ENCODE measurements around the gene NOVA2.

Gene NOVA2

DNA sequence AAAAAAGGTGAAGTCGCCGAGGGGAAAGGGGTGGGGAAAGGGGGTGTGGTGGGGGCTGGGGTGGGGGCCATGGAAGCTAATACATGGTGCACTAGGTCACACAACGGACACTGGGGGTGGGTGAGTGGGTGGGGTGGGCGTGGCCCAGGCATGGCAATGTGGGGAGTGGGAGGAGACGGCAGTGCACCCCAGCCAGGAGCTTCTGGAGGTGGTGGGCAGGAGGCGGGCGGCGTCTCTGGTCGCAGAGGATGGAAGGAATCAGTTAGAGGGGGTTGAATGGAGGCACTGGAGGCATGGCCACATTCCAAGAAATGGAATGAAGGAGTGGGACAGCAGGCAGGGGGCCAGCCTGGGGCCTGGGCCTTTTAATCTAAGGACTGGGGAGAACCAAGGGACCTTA lies 39.9 kb downstream of the NOVA2 start:
- ATAC-seq, result no peak
- TF ChIP-seq OSR1 (CRISPR knock-in tag; IDR thresholded peaks at IDR 0.05) (no peak), TCF4 (CRISPR knock-in tag; IDR thresholded peaks at IDR 0.05; ENCODE audit: borderline replicate concordance) (no peak), SNAI2 (CRISPR knock-in tag; IDR thresholded peaks at IDR 0.05) (no peak), RARB (CRISPR knock-in tag; IDR thresholded peaks at IDR 0.05) (no peak), ZNF565 (CRISPR knock-in tag; conservative IDR thresholded peaks at IDR 0.05; ENCODE audit: low read depth) (no peak), BACH2 (CRISPR knock-in tag; IDR thresholded peaks at IDR 0.05; ENCODE audit: borderline replicate concordance) (no peak)
- TF ChIP-seq, protein P1, sequence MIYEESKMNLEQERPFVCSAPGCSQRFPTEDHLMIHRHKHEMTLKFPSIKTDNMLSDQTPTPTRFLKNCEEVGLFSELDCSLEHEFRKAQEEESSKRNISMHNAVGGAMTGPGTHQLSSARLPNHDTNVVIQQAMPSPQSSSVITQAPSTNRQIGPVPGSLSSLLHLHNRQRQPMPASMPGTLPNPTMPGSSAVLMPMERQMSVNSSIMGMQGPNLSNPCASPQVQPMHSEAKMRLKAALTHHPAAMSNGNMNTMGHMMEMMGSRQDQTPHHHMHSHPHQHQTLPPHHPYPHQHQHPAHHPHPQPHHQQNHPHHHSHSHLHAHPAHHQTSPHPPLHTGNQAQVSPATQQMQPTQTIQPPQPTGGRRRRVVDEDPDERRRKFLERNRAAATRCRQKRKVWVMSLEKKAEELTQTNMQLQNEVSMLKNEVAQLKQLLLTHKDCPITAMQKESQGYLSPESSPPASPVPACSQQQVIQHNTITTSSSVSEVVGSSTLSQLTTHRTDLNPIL (CRISPR knock-in tag; IDR thresholded peaks at IDR 0.05; ENCODE audit: low read depth), result no peak

DNA sequence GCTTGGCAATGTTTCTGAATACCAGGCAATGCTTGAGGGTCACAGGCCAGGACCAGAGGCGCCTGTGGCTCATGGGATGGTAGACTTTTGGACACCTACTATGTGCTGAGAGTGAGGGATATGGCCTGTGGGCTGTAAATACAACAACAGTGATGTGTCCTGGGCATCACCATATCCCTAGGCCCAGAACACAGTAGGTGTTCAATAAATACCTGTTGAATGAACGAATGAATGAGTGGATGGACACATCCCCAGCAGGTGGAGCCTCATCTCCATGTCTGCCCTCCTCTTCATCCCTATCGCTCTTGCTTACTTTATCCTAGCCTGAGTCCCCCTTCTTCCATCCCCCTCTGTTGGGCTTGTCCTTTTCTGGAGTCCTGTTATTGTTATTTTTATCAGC lies 42.6 kb downstream of the NOVA2 start:
- TF ChIP-seq, protein P2, sequence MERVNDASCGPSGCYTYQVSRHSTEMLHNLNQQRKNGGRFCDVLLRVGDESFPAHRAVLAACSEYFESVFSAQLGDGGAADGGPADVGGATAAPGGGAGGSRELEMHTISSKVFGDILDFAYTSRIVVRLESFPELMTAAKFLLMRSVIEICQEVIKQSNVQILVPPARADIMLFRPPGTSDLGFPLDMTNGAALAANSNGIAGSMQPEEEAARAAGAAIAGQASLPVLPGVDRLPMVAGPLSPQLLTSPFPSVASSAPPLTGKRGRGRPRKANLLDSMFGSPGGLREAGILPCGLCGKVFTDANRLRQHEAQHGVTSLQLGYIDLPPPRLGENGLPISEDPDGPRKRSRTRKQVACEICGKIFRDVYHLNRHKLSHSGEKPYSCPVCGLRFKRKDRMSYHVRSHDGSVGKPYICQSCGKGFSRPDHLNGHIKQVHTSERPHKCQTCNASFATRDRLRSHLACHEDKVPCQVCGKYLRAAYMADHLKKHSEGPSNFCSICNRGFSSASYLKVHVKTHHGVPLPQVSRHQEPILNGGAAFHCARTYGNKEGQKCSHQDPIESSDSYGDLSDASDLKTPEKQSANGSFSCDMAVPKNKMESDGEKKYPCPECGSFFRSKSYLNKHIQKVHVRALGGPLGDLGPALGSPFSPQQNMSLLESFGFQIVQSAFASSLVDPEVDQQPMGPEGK (CRISPR knock-in tag; IDR thresholded peaks at IDR 0.05; ENCODE audit: borderline replicate concordance), result no peak
- TF ChIP-seq ZFP30 (CRISPR knock-in tag; IDR thresholded peaks at IDR 0.05), result no peak
- TF ChIP-seq, protein P3, sequence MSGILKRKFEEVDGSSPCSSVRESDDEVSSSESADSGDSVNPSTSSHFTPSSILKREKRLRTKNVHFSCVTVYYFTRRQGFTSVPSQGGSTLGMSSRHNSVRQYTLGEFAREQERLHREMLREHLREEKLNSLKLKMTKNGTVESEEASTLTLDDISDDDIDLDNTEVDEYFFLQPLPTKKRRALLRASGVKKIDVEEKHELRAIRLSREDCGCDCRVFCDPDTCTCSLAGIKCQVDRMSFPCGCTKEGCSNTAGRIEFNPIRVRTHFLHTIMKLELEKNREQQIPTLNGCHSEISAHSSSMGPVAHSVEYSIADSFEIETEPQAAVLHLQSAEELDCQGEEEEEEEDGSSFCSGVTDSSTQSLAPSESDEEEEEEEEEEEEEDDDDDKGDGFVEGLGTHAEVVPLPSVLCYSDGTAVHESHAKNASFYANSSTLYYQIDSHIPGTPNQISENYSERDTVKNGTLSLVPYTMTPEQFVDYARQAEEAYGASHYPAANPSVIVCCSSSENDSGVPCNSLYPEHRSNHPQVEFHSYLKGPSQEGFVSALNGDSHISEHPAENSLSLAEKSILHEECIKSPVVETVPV (CRISPR knock-in tag; IDR thresholded peaks at IDR 0.05), result no peak
- TF ChIP-seq TOX (CRISPR knock-in tag; IDR thresholded peaks at IDR 0.05; ENCODE audit: borderline replicate concordance), result no peak
- no peak for TF ChIP-seq RARB (CRISPR knock-in tag; IDR thresholded peaks at IDR 0.05)
- TF ChIP-seq, protein P4, sequence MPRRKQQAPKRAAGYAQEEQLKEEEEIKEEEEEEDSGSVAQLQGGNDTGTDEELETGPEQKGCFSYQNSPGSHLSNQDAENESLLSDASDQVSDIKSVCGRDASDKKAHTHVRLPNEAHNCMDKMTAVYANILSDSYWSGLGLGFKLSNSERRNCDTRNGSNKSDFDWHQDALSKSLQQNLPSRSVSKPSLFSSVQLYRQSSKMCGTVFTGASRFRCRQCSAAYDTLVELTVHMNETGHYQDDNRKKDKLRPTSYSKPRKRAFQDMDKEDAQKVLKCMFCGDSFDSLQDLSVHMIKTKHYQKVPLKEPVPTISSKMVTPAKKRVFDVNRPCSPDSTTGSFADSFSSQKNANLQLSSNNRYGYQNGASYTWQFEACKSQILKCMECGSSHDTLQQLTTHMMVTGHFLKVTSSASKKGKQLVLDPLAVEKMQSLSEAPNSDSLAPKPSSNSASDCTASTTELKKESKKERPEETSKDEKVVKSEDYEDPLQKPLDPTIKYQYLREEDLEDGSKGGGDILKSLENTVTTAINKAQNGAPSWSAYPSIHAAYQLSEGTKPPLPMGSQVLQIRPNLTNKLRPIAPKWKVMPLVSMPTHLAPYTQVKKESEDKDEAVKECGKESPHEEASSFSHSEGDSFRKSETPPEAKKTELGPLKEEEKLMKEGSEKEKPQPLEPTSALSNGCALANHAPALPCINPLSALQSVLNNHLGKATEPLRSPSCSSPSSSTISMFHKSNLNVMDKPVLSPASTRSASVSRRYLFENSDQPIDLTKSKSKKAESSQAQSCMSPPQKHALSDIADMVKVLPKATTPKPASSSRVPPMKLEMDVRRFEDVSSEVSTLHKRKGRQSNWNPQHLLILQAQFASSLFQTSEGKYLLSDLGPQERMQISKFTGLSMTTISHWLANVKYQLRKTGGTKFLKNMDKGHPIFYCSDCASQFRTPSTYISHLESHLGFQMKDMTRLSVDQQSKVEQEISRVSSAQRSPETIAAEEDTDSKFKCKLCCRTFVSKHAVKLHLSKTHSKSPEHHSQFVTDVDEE (CRISPR knock-in tag; IDR thresholded peaks at IDR 0.05), result no peak
- TF ChIP-seq ESRRG (CRISPR knock-in tag; IDR thresholded peaks at IDR 0.05), result no peak
- no peak for TF ChIP-seq ZNF8 (CRISPR knock-in tag; IDR thresholded peaks at IDR 0.05)
- ATAC-seq, result no peak

DNA sequence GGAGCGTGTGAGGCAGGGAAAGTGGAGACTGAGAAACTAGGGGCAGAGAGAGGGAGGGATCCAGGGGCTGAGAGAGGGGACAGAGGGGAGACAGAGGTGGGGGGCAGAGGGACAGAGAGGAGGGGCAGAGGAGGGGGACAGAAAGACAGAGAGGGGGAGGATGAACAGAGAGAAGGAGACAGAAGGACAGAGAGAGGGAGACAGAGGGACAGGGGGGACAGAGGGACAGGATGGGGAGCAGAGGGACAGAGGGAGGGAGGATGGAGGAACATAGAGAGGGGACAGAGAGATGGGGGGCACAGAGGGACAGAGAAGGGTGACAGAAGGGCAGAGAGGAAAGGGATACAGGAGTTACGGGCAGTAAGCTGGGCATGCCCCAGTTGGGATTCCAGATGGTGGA lies 44.4 kb downstream of the NOVA2 start:
- TF ChIP-seq SNAI2 (CRISPR knock-in tag; IDR thresholded peaks at IDR 0.05) (no peak), ZFP30 (CRISPR knock-in tag; IDR thresholded peaks at IDR 0.05) (no peak), TCF4 (CRISPR knock-in tag; IDR thresholded peaks at IDR 0.05; ENCODE audit: borderline replicate concordance) (no peak), PPARA (CRISPR knock-in tag; IDR thresholded peaks at IDR 0.05; ENCODE audit: borderline replicate concordance) (no peak)
- TF ChIP-seq, protein P1 (CRISPR knock-in tag; IDR thresholded peaks at IDR 0.05; ENCODE audit: low read depth), result no peak
- no peak for ATAC-seq

DNA sequence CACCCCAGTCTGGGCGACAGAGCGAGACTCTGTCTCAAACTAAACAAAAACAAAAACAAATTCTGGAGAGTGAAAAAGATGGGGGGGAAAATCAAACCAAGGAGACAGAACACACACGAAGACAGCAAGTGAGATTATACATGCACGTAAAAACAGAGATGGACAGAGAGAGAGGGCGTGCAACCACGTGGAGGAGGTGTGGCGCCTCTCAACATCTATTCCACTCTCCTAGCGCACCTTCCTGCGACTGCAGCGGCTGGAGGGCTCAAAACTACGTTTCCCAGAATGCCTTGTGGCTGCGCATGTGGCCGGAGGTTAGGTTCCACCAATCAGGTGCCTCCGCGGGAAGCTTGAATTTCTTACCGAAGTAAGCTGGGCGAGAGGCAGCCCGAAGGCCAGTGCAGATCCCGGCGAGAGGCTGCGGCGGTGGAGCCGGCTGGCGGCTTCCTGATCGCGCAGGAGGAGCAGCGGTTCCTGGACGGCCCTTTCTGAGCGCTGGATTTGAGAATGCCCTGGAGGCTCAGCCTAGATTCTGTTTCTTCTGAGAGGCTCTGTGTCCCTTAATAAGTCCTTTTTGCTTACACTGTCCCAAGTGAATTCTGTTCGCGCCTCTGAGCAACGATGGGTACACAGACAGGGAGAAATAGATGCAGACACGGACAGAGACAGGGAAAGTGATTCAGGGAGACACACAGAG lies 46.0 kb downstream of the NOVA2 start:
- no peak for TF ChIP-seq GLIS3 (CRISPR knock-in tag; IDR thresholded peaks at IDR 0.05)
- no peak for TF ChIP-seq OSR1 (CRISPR knock-in tag; IDR thresholded peaks at IDR 0.05)
- no peak for TF ChIP-seq ZFP3 (CRISPR knock-in tag; IDR thresholded peaks at IDR 0.05)
- no peak for TF ChIP-seq ZFP30 (CRISPR knock-in tag; IDR thresholded peaks at IDR 0.05)
- no peak for TF ChIP-seq ZNF8 (CRISPR knock-in tag; IDR thresholded peaks at IDR 0.05)
- TF ChIP-seq TOX (CRISPR knock-in tag; IDR thresholded peaks at IDR 0.05; ENCODE audit: borderline replicate concordance), result no peak
- no peak for TF ChIP-seq CSDC2 (CRISPR knock-in tag; IDR thresholded peaks at IDR 0.05)
- peak; percentile 98 for ATAC-seq

All from SK-N-SH treated with all-trans-retinoic acid at 6 μM for 48 hours (cell line).